C4-2B (cell line): ENCODE measurements around the gene CCND1.

Experiments used
- ZFX ChIP-seq: fragments of 450-650 bp; IDR thresholded peaks from 2 replicates; pipeline ENCODE4 v1.6.1; 2017
- TF ChIP-seq, protein P1 (sequence below): fragments of 450-650 bp; conservative IDR thresholded peaks from 2 replicates; pipeline ENCODE4 v1.5.1; 2017; ENCODE audit warnings: mild to moderate bottlenecking

DNA sequence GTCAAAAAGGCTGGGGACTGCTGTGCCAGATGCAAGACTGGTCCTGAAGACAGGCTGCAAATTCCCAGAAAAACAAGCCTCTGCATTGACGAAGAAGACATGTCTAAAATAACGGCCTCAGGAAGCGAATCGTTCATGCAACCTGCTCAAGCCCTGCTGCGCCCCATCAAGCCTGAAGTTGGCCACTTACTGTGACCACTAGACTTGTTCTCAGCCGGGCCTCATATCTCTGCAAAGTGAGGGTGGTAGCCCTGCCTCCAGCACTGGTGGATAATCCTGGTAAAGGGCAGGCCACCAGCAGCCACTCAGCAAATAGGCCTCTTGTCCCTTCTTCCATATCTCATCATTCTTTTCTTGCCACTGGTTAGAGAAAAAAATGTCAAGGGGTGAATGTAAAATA lies 22.4 kb downstream of the CCND1 start:
- TF ChIP-seq, protein P1, sequence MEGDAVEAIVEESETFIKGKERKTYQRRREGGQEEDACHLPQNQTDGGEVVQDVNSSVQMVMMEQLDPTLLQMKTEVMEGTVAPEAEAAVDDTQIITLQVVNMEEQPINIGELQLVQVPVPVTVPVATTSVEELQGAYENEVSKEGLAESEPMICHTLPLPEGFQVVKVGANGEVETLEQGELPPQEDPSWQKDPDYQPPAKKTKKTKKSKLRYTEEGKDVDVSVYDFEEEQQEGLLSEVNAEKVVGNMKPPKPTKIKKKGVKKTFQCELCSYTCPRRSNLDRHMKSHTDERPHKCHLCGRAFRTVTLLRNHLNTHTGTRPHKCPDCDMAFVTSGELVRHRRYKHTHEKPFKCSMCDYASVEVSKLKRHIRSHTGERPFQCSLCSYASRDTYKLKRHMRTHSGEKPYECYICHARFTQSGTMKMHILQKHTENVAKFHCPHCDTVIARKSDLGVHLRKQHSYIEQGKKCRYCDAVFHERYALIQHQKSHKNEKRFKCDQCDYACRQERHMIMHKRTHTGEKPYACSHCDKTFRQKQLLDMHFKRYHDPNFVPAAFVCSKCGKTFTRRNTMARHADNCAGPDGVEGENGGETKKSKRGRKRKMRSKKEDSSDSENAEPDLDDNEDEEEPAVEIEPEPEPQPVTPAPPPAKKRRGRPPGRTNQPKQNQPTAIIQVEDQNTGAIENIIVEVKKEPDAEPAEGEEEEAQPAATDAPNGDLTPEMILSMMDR = no peak
- no peak for TF ChIP-seq ZFX
